Testis (tissue), 3 donors: ENCODE results near the gene OBSCN. TPM values are rescaled to one million over a fixed set of nuclear protein-coding genes. Genes with fewer than 3 reads are reported as not detected.

ENCODE experiments used
- DNase-seq: peaks from one replicate; pipeline ENCODE4 v3.0.0-alpha.2; 2019
- H3K27ac ChIP-seq, 2 donors: fragments of 200-600 bp; sonication (generic); one replicate each; pipeline ENCODE4 v1.5.1; 2019
- H3K27me3 ChIP-seq: fragments of 200-600 bp; sonication (generic); one replicate; pipeline ENCODE4 v1.5.1; 2019
- H3K36me3 ChIP-seq: fragments of 200-600 bp; sonication (generic); one replicate; pipeline ENCODE4 v1.5.1; 2017; ENCODE audit warnings: low read depth; ENCODE audit errors: missing control alignments
- H3K4me1 ChIP-seq: fragments of 200-600 bp; sonication (generic); one replicate; pipeline ENCODE4 v1.5.1; 2019
- H3K4me3 ChIP-seq, 2 donors: fragments of 200-600 bp; sonication (generic); one replicate each; pipeline ENCODE4 v1.5.1; 2017 to 2019
- H3K9me3 ChIP-seq: fragments of 200-600 bp; sonication (generic); one replicate; pipeline ENCODE4 v1.5.1; 2017
- CTCF ChIP-seq, 3 experiments: fragments of 450-650 bp in 2 of 3; fragments of 200-600 bp in 1 of 3; sonication (generic) in 1 of 3; IDR thresholded peaks; one replicate each; pipeline ENCODE4 v1.5.1; 2016 to 2019; ENCODE audit warnings: antibody characterized with exemption in 3 of 3, mild to moderate bottlenecking in 2 of 3, moderate library complexity in 1 of 3
- POLR2A ChIP-seq: fragments of 450-650 bp; IDR thresholded peaks from one replicate; pipeline ENCODE4 v1.6.1; 2017; ENCODE audit warnings: antibody characterized with exemption, mild to moderate bottlenecking, moderate library complexity
- WGBS, 2 donors: methylation state at CpG; one replicate each; pipeline ENCODE4 v1.1.5; 2018; 5-methylcytosine and 5-hydroxymethylcytosine counted together
- intact Hi-C: fragments of 100-400 bp; cut with DNase I; formaldehyde crosslinking; loops from one replicate; pipeline ENCODE4 v1.15.1; 2023; ENCODE audit warnings: low total_unique reads
- polyA plus RNA-seq: library from polyadenylated mRNA; stranded (reverse); fragments of 350-450 nt; fragmentation: Illumina TruSeq; extraction: RNeasy Lipid Tissue Mini Kit (QIAGEN cat#74804); gene quantifications from one replicate; pipeline ENCODE4 v1.2.3, GENCODE V29; 2014; ENCODE audit warnings: low read depth, low replicate concordance; ENCODE audit not compliant: insufficient read depth
- total RNA-seq, 2 donors: library from RNA; depleted of rRNA; stranded (reverse); fragments of >200 nt; gene quantifications; one replicate each; pipeline ENCODE4 v1.2.3, GENCODE V29; 2016

Gene OBSCN
- total and polyA plus RNA-seq, 3 donors from 2014 or later, result 8.3 to 30.0 (median 28.6) TPM

- DNase-seq, result no peak
- H3K36me3 ChIP-seq, result no peaks in the 10 kb centered on the region
- intact Hi-C loops, result no loop called here
- TF ChIP-seq CTCF (IDR thresholded peaks at IDR 0.05), result no peak
- TF ChIP-seq POLR2A, result no peak
- WGBS, 2 donors, result 89 to 97% methylated on average over 10 to 16 of the region's 16 CpGs
- H3K27me3 ChIP-seq, result no peaks in the 10 kb centered on the region
- H3K27ac ChIP-seq, result no peak overlapping the region
- H3K4me1 ChIP-seq, result no peaks in the 10 kb centered on the region
- no peak overlapping the region for H3K4me3 ChIP-seq
- no peaks in the 10 kb centered on the region for H3K9me3 ChIP-seq
These were observed 73.9 kb downstream of the OBSCN start for GRCh38 chr1:228281631-228282328.

GRCh38 chr1:228282329-228283042, 74.6 kb downstream of the OBSCN start:
- Histone ChIP-seq H3K9me3 (no peaks in the 10 kb centered on the region), H3K36me3 (no peaks in the 10 kb centered on the region), H3K27ac (no peak overlapping the region), H3K27me3 (no peaks in the 10 kb centered on the region), H3K4me1 (no peaks in the 10 kb centered on the region), H3K4me3 (no peak overlapping the region)
- WGBS, 2 donors, result 94 to 96% methylated on average over 15 to 17 of the region's 17 CpGs
- DNase-seq, result no peak
- intact Hi-C loops, result no loop called here
- TF ChIP-seq POLR2A (no peak), CTCF (IDR thresholded peaks at IDR 0.05) (no peak)

- Histone ChIP-seq H3K4me3 (no peak overlapping the region), H3K27ac (no peak overlapping the region), H3K4me1 (no peaks in the 10 kb centered on the region), H3K36me3 (no peaks in the 10 kb centered on the region), H3K27me3 (no peaks in the 10 kb centered on the region), H3K9me3 (no peaks in the 10 kb centered on the region)
- intact Hi-C loops, result no loop called here
- 85 to 91% methylated on average over 11 to 22 of the region's 22 CpGs for WGBS, 2 donors
- TF ChIP-seq POLR2A (no peak), CTCF (IDR thresholded peaks at IDR 0.05) (no peak)
- no peak for DNase-seq
These were observed 75.2 kb downstream of the OBSCN start for GRCh38 chr1:228283043-228283371.

GRCh38 chr1:228283476-228284147, 75.8 kb downstream of the OBSCN start:
- 84% methylated on average over 20 of the region's 20 CpGs; no CpG with 5 or more reads in 1 of the 2 donors for WGBS, 2 donors
- intact Hi-C loops, result no loop called here
- Histone ChIP-seq H3K4me1 (no peaks in the 10 kb centered on the region), H3K9me3 (no peaks in the 10 kb centered on the region), H3K36me3 (no peaks in the 10 kb centered on the region), H3K4me3 (no peak overlapping the region), H3K27me3 (no peaks in the 10 kb centered on the region), H3K27ac (no peak overlapping the region)
- DNase-seq, result no peak
- TF ChIP-seq CTCF (IDR thresholded peaks at IDR 0.05) (no peak), POLR2A (no peak)
